ENCODE results near the gene BHMT.
"Not testable (repeated sequence)": the region's sequence is repeated elsewhere in the genome, so short reads cannot be mapped to it uniquely, and the experiment has no call there.

DNA sequence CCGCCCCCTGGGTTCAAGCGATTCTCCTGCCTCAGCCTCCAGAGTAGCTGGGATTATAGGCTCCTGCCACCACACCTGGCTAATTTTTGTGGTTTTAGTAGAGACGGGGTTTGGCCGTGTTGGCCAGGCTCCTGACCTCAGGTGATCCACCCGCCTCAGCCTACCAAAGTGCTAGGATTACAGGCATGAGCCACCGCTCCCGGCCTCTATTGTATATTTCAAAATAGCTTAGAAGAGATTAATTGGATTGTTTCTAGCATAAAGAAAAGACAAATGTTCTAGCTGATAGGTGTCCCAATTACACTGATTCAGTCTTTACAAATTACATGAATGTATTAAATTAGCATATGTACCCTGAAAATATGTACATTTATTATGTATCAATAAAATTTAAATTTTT, 50.0 kb downstream of the BHMT start:
- TF ChIP-seq, protein P1, sequence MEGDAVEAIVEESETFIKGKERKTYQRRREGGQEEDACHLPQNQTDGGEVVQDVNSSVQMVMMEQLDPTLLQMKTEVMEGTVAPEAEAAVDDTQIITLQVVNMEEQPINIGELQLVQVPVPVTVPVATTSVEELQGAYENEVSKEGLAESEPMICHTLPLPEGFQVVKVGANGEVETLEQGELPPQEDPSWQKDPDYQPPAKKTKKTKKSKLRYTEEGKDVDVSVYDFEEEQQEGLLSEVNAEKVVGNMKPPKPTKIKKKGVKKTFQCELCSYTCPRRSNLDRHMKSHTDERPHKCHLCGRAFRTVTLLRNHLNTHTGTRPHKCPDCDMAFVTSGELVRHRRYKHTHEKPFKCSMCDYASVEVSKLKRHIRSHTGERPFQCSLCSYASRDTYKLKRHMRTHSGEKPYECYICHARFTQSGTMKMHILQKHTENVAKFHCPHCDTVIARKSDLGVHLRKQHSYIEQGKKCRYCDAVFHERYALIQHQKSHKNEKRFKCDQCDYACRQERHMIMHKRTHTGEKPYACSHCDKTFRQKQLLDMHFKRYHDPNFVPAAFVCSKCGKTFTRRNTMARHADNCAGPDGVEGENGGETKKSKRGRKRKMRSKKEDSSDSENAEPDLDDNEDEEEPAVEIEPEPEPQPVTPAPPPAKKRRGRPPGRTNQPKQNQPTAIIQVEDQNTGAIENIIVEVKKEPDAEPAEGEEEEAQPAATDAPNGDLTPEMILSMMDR (IDR thresholded peaks at IDR 0.05), result not testable (repeated sequence)
- not testable (repeated sequence) for TF ChIP-seq EP300 (IDR thresholded peaks at IDR 0.05)

All from tibial nerve (tissue), 4 donors.